K562 (cell line): ENCODE measurements around the gene GKN1. TPM values are rescaled to one million over a fixed set of nuclear protein-coding genes. Genes with fewer than 3 reads are reported as not detected.

Experiments
- ATAC-seq: fragments of 200-7000 bp; cut with Tn5 transposase; 3 replicates; pipeline ENCODE4 v1.9.1; 2020; ENCODE audit warnings: moderate library complexity
- BruUV-seq: library from RNA; stranded (reverse); fragments of 400-500 nt; replicated peaks from 2 replicates; lab custom pipeline; 2021; lab: Mats Ljungman, UMichigan
- CTCF ChIA-PET: fragments of 300-600 bp; formaldehyde crosslinking; extraction: SDS; loops from one replicate; lab custom pipeline; 2021; ENCODE audit warnings: low intra/inter-chr PET ratio; lab: Yijun Ruan, JAX
- POLR2A ChIA-PET: fragments of 300-600, 350-650 bp; sonication (Branson Sonifier 250); formaldehyde crosslinking; extraction: SDS; loops from one replicate; lab custom pipeline; 2021; ENCODE audit warnings: antibody characterized with exemption, inconsistent platforms; lab: Yijun Ruan, JAX
- DNase-seq, 4 experiments: peaks; one replicate each; pipeline versions ENCODE4 v3.0.0 to v3.0.0-alpha.2; 2011 to 2018; ENCODE audit warnings: low spot score in 3 of 4, mixed read lengths in 3 of 4; ENCODE audit errors: extremely low read depth in 1 of 4
- FAIRE-seq: peaks from 2 replicates; lab custom pipeline; 2011; peaks lifted over from hg19 to GRCh38; lab: Jason Lieb, UNC
- H2AFZ ChIP-seq: 2 replicates; pipeline ENCODE4 v1.6.0; 2011; ENCODE audit warnings: low read depth, low read length, control low read depth, inconsistent platforms
- H3K27ac ChIP-seq: fragments of 200-600 bp; 3 replicates; pipeline ENCODE4 v1.8.0; 2011; ENCODE audit warnings: low read depth, mild to moderate bottlenecking, control low read depth, inconsistent platforms, low read length, moderate library complexity, mixed read lengths; ENCODE audit errors: extremely low read depth
- H3K27me3 ChIP-seq, 2 experiments: fragments of 300-600 bp in 1 of 2; 2 replicates in 1 of 2; 3 replicates in 1 of 2; pipeline versions ENCODE4 v1.6.0 to v1.8.0; 2011; ENCODE audit warnings: inconsistent platforms in 2 of 2, low read length in 2 of 2, mild to moderate bottlenecking in 1 of 2, mixed read lengths in 1 of 2, moderate library complexity in 1 of 2; ENCODE audit not compliant: control insufficient read depth in 2 of 2, insufficient read depth in 2 of 2
- H3K36me3 ChIP-seq: fragments of 300-600 bp; 3 replicates; pipeline ENCODE4 v1.8.0; 2011; ENCODE audit warnings: mild to moderate bottlenecking, low read length, inconsistent platforms; ENCODE audit not compliant: control insufficient read depth, insufficient read depth
- H3K4me1 ChIP-seq, 2 experiments: fragments of 200-600 bp in 1 of 2; replicated peaks in 1 of 2; 2 replicates in 1 of 2; 3 replicates in 1 of 2; pipeline versions ENCODE4 v1.5.1 to v1.8.0; 2011; ENCODE audit warnings: inconsistent platforms in 2 of 2, low read length in 2 of 2, mild to moderate bottlenecking in 1 of 2, mixed read lengths in 1 of 2, moderate library complexity in 1 of 2; ENCODE audit not compliant: control insufficient read depth in 2 of 2, insufficient read depth in 2 of 2
- H3K4me2 ChIP-seq: 2 replicates; pipeline ENCODE4 v1.6.1; 2011; ENCODE audit warnings: low read length, control low read depth, inconsistent platforms, mixed read lengths; ENCODE audit not compliant: insufficient read depth
- H3K4me3 ChIP-seq: fragments of 200-600 bp; sonication (generic), shearing (Covaris generic); 2 replicates; pipeline ENCODE4 v1.5.1; 2016; ENCODE audit warnings: control low read depth, inconsistent platforms
- H3K79me2 ChIP-seq: fragments of 200-600 bp; 3 replicates; pipeline ENCODE4 v1.8.0; 2011; ENCODE audit warnings: low read length, inconsistent platforms; ENCODE audit not compliant: control insufficient read depth, insufficient read depth
- H3K9ac ChIP-seq, 2 experiments: 2 replicates each; pipeline versions ENCODE4 v1.6.0 to v1.6.1; 2011; ENCODE audit warnings: low read depth in 2 of 2, low read length in 2 of 2, control low read depth in 1 of 2, inconsistent platforms in 1 of 2, mild to moderate bottlenecking in 1 of 2, mixed read lengths in 1 of 2; ENCODE audit not compliant: insufficient read depth in 1 of 2
- H3K9me1 ChIP-seq: one replicate; pipeline ENCODE4 v1.6.0; 2011; ENCODE audit warnings: inconsistent platforms, mild to moderate bottlenecking, low read length, moderate library complexity; ENCODE audit not compliant: control insufficient read depth, insufficient read depth
- H3K9me3 ChIP-seq: replicated peaks from 2 replicates; pipeline ENCODE4 v1.5.1; 2011; ENCODE audit warnings: low read depth, low read length, inconsistent platforms; ENCODE audit not compliant: control insufficient read depth, insufficient read depth
- H4K20me1 ChIP-seq: replicated peaks from 2 replicates; pipeline ENCODE4 v1.6.1; 2011; ENCODE audit warnings: low read length, inconsistent platforms, mixed read lengths; ENCODE audit not compliant: control insufficient read depth, insufficient read depth
- ATF6 ChIP-seq: sonication (generic); formaldehyde crosslinking; IDR thresholded peaks from 2 replicates; pipeline ENCODE4 v1.4.0; 2020; ENCODE audit warnings: mild to moderate bottlenecking, missing genetic modification reagents
- BRCA1 ChIP-seq, 2 experiments: fragments of 450-650 bp in 1 of 2; sonication (generic) in 1 of 2; formaldehyde crosslinking in 1 of 2; IDR thresholded peaks; 2 replicates each; pipeline versions ENCODE4 v1.5.0 to v1.6.1; 2017 to 2020; ENCODE audit warnings: mild to moderate bottlenecking in 1 of 2, missing genetic modification reagents in 1 of 2
- CBFB ChIP-seq: sonication (generic); formaldehyde crosslinking; IDR thresholded peaks from 2 replicates; pipeline ENCODE4 v1.4.0; 2020; ENCODE audit warnings: mild to moderate bottlenecking, missing genetic modification reagents
- ESRRA ChIP-seq: fragments of 450-650 bp; IDR thresholded peaks from 2 replicates; pipeline ENCODE4 v1.6.1; 2014; ENCODE audit warnings: low read depth, mild to moderate bottlenecking, moderate library complexity, borderline replicate concordance
- ETS1 ChIP-seq: conservative IDR thresholded peaks from 2 replicates; pipeline ENCODE4 v1.6.1; 2011; ENCODE audit warnings: low read depth, mild to moderate bottlenecking, low read length; ENCODE audit not compliant: control insufficient read depth
- FOXJ3 ChIP-seq: sonication (generic); formaldehyde crosslinking; IDR thresholded peaks from 2 replicates; pipeline ENCODE4 v1.4.0; 2020; ENCODE audit warnings: mild to moderate bottlenecking, missing genetic modification reagents
- MCM7 ChIP-seq, 2 experiments: fragments of 450-650 bp; IDR thresholded peaks; 2 replicates each; pipeline ENCODE4 v1.6.1; 2016 to 2018
- NFIX ChIP-seq: fragments of 250-450 bp; sonication (Bioruptor Pico); IDR thresholded peaks from 2 replicates; pipeline ENCODE4 v1.4.0; 2020; ENCODE audit warnings: low read depth, mild to moderate bottlenecking, moderate library complexity
- PCBP1 ChIP-seq: fragments of 200-400 bp; formaldehyde crosslinking; IDR thresholded peaks from 2 replicates; pipeline ENCODE4 v1.6.1; 2018; ENCODE audit warnings: mild to moderate bottlenecking, low read depth, low read length; ENCODE audit not compliant: poor library complexity, severe bottlenecking
- RFX5 ChIP-seq: IDR thresholded peaks from 2 replicates; pipeline ENCODE4 v1.6.1; 2011; ENCODE audit warnings: low read depth, mild to moderate bottlenecking, improper control_type of control experiment, low read length
- SAFB ChIP-seq: fragments of 200-400 bp; formaldehyde crosslinking; IDR thresholded peaks from 2 replicates; pipeline ENCODE4 v1.6.1; 2017; ENCODE audit warnings: low read depth, low read length, borderline replicate concordance
- SMAD2 ChIP-seq: fragments of 150-350 bp; IDR thresholded peaks from 2 replicates; pipeline ENCODE4 v1.6.1; 2014; ENCODE audit warnings: low read depth, mild to moderate bottlenecking, low read length
- USF1 ChIP-seq: sonication (generic); formaldehyde crosslinking; IDR thresholded peaks from 2 replicates; pipeline ENCODE4 v1.9.0; 2022; ENCODE audit warnings: mild to moderate bottlenecking, missing genetic modification reagents
- ZFPM2 ChIP-seq: fragments of 250-450 bp; sonication (Bioruptor Pico); IDR thresholded peaks from 2 replicates; pipeline ENCODE4 v1.5.1; 2022; ENCODE audit warnings: mild to moderate bottlenecking
- ZNF24 ChIP-seq: fragments of 450-650 bp; IDR thresholded peaks from 2 replicates; pipeline ENCODE4 v1.6.1; 2016
- ZNF354B ChIP-seq: fragments of 250-450 bp; sonication (Bioruptor Pico); IDR thresholded peaks from 2 replicates; pipeline ENCODE4 v1.4.0; 2020
- ZNF764 ChIP-seq: fragments of 250-450 bp; sonication (Bioruptor Pico); IDR thresholded peaks from 2 replicates; pipeline ENCODE4 v1.4.0; 2020; ENCODE audit warnings: low read depth, mild to moderate bottlenecking, moderate library complexity
- WGBS: fragments of 100-300 bp; shearing (Covaris generic); methylation state at CpG from one replicate; pipeline ENCODE4 v1.1.6; 2016; ENCODE audit warnings: low coverage, mixed read lengths; ENCODE audit not compliant: insufficient coverage; ENCODE audit errors: missing lambda C conversion rate; 5-methylcytosine and 5-hydroxymethylcytosine counted together
- in situ Hi-C: fragments of 300-500 bp; cut with MboI; formaldehyde crosslinking; loops from 4 replicates; pipeline ENCODE4 v1.15.0; 2018; ENCODE audit warnings: inconsistent platforms, mixed read lengths
- intact Hi-C: fragments of 100-400 bp; cut with micrococcal nuclease; formaldehyde crosslinking; loops from 2 replicates; pipeline ENCODE4 v1.14.2; 2022
- polyA plus RNA-seq, 8 experiments: library from polyadenylated mRNA; depleted of rRNA in 4 of 8; stranded (reverse) in 5 of 8; unstranded in 3 of 8; fragments of >200 nt; fragmentation: Nextera tagmentation in 2 of 8; fragmentation: Illumina TruSeq in 1 of 8; extraction: Ambion mirVana in 2 of 8; extraction: Trizol in 1 of 8; gene quantifications; 2 replicates each; pipeline versions ENCODE4 v1.2.1 to v1.2.3, GENCODE V29; 2011 to 2014; ENCODE audit warnings: inconsistent platforms in 1 of 8, missing spikeins in 1 of 8
- total RNA-seq, 7 experiments: library from RNA; depleted of rRNA in 6 of 7; stranded (reverse); fragments of >200 nt in 6 of 7; fragmentation: Illumina TruSeq in 2 of 7; extraction: Trizol in 2 of 7; gene quantifications; 2 replicates each; pipeline versions ENCODE4 v1.2.1 to v1.2.3, GENCODE V29; 2011 to 2021; ENCODE audit warnings: low replicate concordance in 1 of 7

GKN1 gene
- total and polyA plus RNA-seq, 9 of the 15 experiments (the other 6 are each of a cell fraction or from before 2014, with no cell fraction given) = not detected

GRCh38 chr2:68980956-68981355 lies 6.5 kb downstream of the GKN1 start:
- Histone ChIP-seq H3K4me1 (no peaks in the 10 kb centered on the region), H3K9me1 (no peaks in the 10 kb centered on the region), H3K9me3 (no peaks in the 10 kb centered on the region), H3K27ac (no peak overlapping the region), H3K79me2 (no peaks in the 10 kb centered on the region), H3K4me3 (no peak overlapping the region), H3K27me3 (peaks cover 0 to 5% of the 10 kb centered on the region in 2 experiments; a peak in 2 of 5 replicates), H2AFZ (no peak overlapping the region), H4K20me1 (no peaks in the 10 kb centered on the region), H3K36me3 (no peaks in the 10 kb centered on the region), H3K9ac (no peak overlapping the region), H3K4me2 (no peak overlapping the region)
- 0% methylated on average over 1 of the region's 1 CpG for WGBS
- DNase-seq (no peak), ATAC-seq (no peak), FAIRE-seq (no peak)
- intact Hi-C loops (no loop called here), in situ Hi-C loops (no loop called here)
- BruUV-seq = no TSS peak
- CTCF ChIA-PET = no interaction called here
- no peak for TF ChIP-seq FOXJ3 (CRISPR knock-in tag)
- no peak for TF ChIP-seq ETS1
- TF ChIP-seq ZNF354B = no peak
- TF ChIP-seq CBFB = no peak
- TF ChIP-seq SMAD2 = no peak
- no peak for TF ChIP-seq ZNF24
- no peak for TF ChIP-seq USF1 (CRISPR knock-in tag)
- TF ChIP-seq BRCA1 (IDR thresholded peaks at IDR 0.05) = no peak
- no peak for TF ChIP-seq BRCA1 (CRISPR knock-in tag; IDR thresholded peaks at IDR 0.05)
- TF ChIP-seq ATF6 (CRISPR knock-in tag) = no peak
- no peak for TF ChIP-seq PCBP1
- no peak for TF ChIP-seq ZFPM2 (CRISPR knock-in tag)
- no peak for TF ChIP-seq ESRRA
- no peak for TF ChIP-seq NFIX (CRISPR knock-in tag)
- TF ChIP-seq SAFB = no peak
- no peak for TF ChIP-seq ZNF764
- TF ChIP-seq RFX5 = no peak
- no peak for TF ChIP-seq MCM7 (IDR thresholded peaks at IDR 0.05)
- POLR2A ChIA-PET = no interaction called here
